ENCODE data around the gene LPP.

The LPP gene

GRCh38 chr3:188254520-188255070, 100.6 kb downstream of the LPP start:
- no peak for DNase-seq

GRCh38 chr3:188255190-188255589, 101.2 kb downstream of the LPP start:
- DNase-seq: no peak

- DNase-seq: no peak
These were observed 102.8 kb downstream of the LPP start for GRCh38 chr3:188256758-188257157.

GRCh38 chr3:188257384-188258026, 103.5 kb downstream of the LPP start:
- DNase-seq: no peak

- DNase-seq: no peak
These were observed 105.2 kb downstream of the LPP start for GRCh38 chr3:188259191-188259590.

- DNase-seq: no peak
These were observed 105.6 kb downstream of the LPP start for GRCh38 chr3:188259596-188259995.

- no peak for DNase-seq
These were observed 107.1 kb downstream of the LPP start for GRCh38 chr3:188261011-188261410.

GRCh38 chr3:188262488-188262887, 108.5 kb downstream of the LPP start:
- no peak for DNase-seq

- no peak for DNase-seq
These were observed 109.1 kb downstream of the LPP start for GRCh38 chr3:188262913-188263683.

- DNase-seq: no peak
These were observed 110.6 kb downstream of the LPP start for GRCh38 chr3:188264226-188265207.

- DNase-seq: no peak
These were observed 112.8 kb downstream of the LPP start for GRCh38 chr3:188266562-188267274.

- DNase-seq: no peak
These were observed 113.9 kb downstream of the LPP start for GRCh38 chr3:188267790-188268335.

GRCh38 chr3:188268336-188268735, 114.4 kb downstream of the LPP start:
- DNase-seq: no peak

- DNase-seq: no peak
These were observed 115.1 kb downstream of the LPP start for GRCh38 chr3:188269040-188269439.

- DNase-seq: peak; percentile 42
These were observed 116.5 kb downstream of the LPP start for GRCh38 chr3:188270423-188270972.

GRCh38 chr3:188271226-188271914, 117.4 kb downstream of the LPP start:
- DNase-seq: no peak

GRCh38 chr3:188272481-188273372, 118.8 kb downstream of the LPP start:
- DNase-seq: no peak

GRCh38 chr3:188274249-188274915, 120.4 kb downstream of the LPP start:
- no peak for DNase-seq

GRCh38 chr3:188276375-188276774, 122.4 kb downstream of the LPP start:
- no peak for DNase-seq

Measured in right hindlimb (tissue), 1 donor.